Measurements from ENCODE around the gene CDK3.

Gene CDK3

GRCh38 chr17:76014100-76014924 lies 13.7 kb downstream of the CDK3 start:
- peak; percentile 16 to 20 for DNase-seq (ENCODE audit: low read depth in 2 of 2)

- no peak for DNase-seq (ENCODE audit: low read depth in 2 of 2)
Observed at GRCh38 chr17:76014925-76015261, 14.2 kb downstream of the CDK3 start.

GRCh38 chr17:76017481-76018339 lies 17.1 kb downstream of the CDK3 start:
- DNase-seq (ENCODE audit: low read depth in 2 of 2), result no peak

GRCh38 chr17:76018340-76018680 lies 17.7 kb downstream of the CDK3 start:
- DNase-seq (ENCODE audit: low read depth in 2 of 2), result no peak

- no peak for DNase-seq (ENCODE audit: low read depth in 2 of 2)
Observed at GRCh38 chr17:76018801-76019200, 18.1 kb downstream of the CDK3 start.

GRCh38 chr17:76019833-76020467 lies 19.3 kb downstream of the CDK3 start:
- DNase-seq (ENCODE audit: low read depth in 2 of 2), result no peak

- DNase-seq (ENCODE audit: low read depth in 2 of 2), result no peak
Observed at GRCh38 chr17:76022285-76022684, 21.6 kb downstream of the CDK3 start.

GRCh38 chr17:76022973-76023899 lies 22.6 kb downstream of the CDK3 start:
- no peak for DNase-seq (ENCODE audit: low read depth in 2 of 2)

- DNase-seq (ENCODE audit: low read depth in 2 of 2), result no peak
Observed at GRCh38 chr17:76023900-76024237, 23.2 kb downstream of the CDK3 start.

GRCh38 chr17:76024353-76024752 lies 23.7 kb downstream of the CDK3 start:
- no peak for DNase-seq (ENCODE audit: low read depth in 2 of 2)

- DNase-seq (ENCODE audit: low read depth in 2 of 2), result no peak
Observed at GRCh38 chr17:76025294-76025693, 24.6 kb downstream of the CDK3 start.

- no peak for DNase-seq (ENCODE audit: low read depth in 2 of 2)
Observed at GRCh38 chr17:76026714-76027158, 26.1 kb downstream of the CDK3 start.

GRCh38 chr17:76027159-76027839 lies 26.6 kb downstream of the CDK3 start, which contains the start of gene EVPL:
TSS of gene EVPL (minus strand) at chr17:76027306. CDS start at chr17:76027198, 108 bp downstream.
- no peak for DNase-seq (ENCODE audit: low read depth in 2 of 2)

GRCh38 chr17:76032073-76032779 lies 31.6 kb downstream of the CDK3 start:
- DNase-seq (ENCODE audit: low read depth in 2 of 2), result no peak

GRCh38 chr17:76032780-76033108 lies 32.1 kb downstream of the CDK3 start:
- DNase-seq (ENCODE audit: low read depth in 2 of 2), result no peak

GRCh38 chr17:76033139-76033538 lies 32.5 kb downstream of the CDK3 start:
- DNase-seq (ENCODE audit: low read depth in 2 of 2), result no peak

- DNase-seq (ENCODE audit: low read depth in 2 of 2), result no peak
Observed at GRCh38 chr17:76034428-76035350, 34.0 kb downstream of the CDK3 start.

- DNase-seq (ENCODE audit: low read depth in 2 of 2), result no peak
Observed at GRCh38 chr17:76036497-76037261, 36.0 kb downstream of the CDK3 start.

Measured in fibroblast of skin of left biceps (primary cell).